ENCODE data around the gene CHN1.
A peak's percentile ranks its signal among the peaks of the same experiment; 100 is the strongest.

CHN1 gene

DNA sequence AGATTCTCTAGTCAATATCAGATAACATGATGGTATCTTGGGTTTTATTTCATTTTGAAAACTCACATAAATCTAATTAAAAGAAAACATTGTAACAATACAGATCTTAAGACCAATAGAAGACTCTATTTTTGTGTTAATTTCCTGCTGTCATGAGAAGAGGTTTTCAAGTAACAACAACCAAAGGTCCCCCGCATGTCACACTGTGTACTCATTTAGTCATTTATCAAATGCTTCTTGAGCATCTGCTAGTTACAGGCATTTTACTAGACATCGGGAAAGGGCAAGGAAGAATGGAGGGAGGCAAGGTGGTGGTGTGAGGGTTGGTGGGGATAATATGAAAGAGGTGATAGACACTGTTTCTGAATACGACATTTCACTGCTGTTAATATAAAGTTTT lies 163.2 kb downstream of the CHN1 start:
- H3K9me3 Mint-ChIP-seq, result no peaks in the 10 kb centered on the region
- no peak overlapping the region for H3K27ac Mint-ChIP-seq
- H3K4me3 Mint-ChIP-seq, result no peak overlapping the region

DNA sequence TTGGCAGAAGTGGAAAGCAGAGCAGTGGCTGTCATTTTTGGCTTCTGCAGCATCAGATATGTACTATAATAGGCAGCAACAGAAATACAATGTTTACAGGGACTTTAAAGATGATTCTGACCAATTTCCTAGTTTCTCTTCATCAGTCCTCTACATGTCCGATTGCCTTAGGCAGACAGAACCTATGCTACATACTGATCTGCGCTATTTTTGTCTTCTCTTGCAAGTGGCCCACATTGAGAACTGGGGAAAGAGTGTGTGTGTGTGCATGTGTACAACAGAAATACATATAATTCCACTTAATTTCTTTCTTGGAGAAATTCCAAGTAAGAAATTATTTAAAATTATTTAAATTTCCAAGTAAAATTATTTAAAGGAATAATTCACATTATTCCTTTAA lies 163.8 kb downstream of the CHN1 start:
- no peak overlapping the region for H3K27ac Mint-ChIP-seq
- no peaks in the 10 kb centered on the region for H3K27me3 Mint-ChIP-seq (ENCODE audit: low read depth)
- no peak overlapping the region for H3K4me3 Mint-ChIP-seq
- no peak for DNase-seq (ENCODE audit: low spot score)
- no peaks in the 10 kb centered on the region for H3K9me3 Mint-ChIP-seq
- H3K4me1 Mint-ChIP-seq (ENCODE audit: low read depth), result no peaks in the 10 kb centered on the region
- H3K36me3 Mint-ChIP-seq (ENCODE audit: low read depth), result no peaks in the 10 kb centered on the region

More for the DNA sequence above, 163.2 kb downstream of the CHN1 start:
- H3K4me1 Mint-ChIP-seq (ENCODE audit: low read depth), result peaks cover under 1% of the 10 kb centered on the region
- no peak for DNase-seq (ENCODE audit: low spot score)
- H3K36me3 Mint-ChIP-seq (ENCODE audit: low read depth), result no peaks in the 10 kb centered on the region
- no peaks in the 10 kb centered on the region for H3K27me3 Mint-ChIP-seq (ENCODE audit: low read depth)

DNA sequence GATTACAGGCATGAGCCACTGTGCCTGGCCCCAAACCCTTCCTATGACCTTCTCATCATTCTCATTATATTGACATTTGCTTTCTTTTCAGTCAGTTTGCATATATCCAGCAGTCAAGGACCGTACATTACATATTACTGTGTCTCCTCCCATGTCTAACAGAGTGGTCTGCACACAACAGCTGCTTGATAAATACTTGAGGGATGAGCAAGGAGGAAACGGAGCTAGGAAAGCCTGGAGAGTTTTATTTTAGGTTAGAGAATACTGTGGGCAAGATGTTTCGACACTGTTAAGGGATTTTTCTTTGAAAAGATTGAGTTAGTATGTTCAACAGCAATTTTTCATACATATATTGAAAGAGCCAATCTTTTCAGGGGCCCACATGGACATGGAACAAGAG lies 164.7 kb downstream of the CHN1 start:
- DNase-seq (ENCODE audit: low spot score), result no peak
- Mint-ChIP-seq H3K27ac (no peak overlapping the region), H3K36me3 (ENCODE audit: low read depth) (peaks cover 2% of the 10 kb centered on the region), H3K9me3 (peaks cover 4% of the 10 kb centered on the region), H3K4me1 (ENCODE audit: low read depth) (peaks cover 7% of the 10 kb centered on the region), H3K27me3 (ENCODE audit: low read depth) (no peaks in the 10 kb centered on the region), H3K4me3 (no peak overlapping the region)

DNA sequence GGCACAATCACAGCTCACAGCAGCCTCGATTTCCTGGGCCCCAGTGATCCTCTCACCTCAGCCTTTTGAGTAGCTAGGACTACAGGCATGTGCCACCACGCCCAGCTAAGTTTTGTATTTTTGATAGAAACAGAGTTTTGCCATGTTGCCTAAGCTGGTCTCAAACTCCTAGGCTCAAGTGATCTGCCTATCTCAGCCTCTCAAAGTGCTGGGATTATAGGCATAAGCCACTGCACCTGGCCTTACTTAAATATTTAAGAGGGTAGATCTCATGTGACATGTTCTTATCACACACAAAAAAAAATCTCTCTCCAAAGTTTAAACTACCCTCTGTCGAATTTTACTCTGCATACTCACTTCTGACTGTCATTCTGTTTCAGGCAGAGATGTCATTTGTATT lies 165.5 kb downstream of the CHN1 start:
- Mint-ChIP-seq H3K27ac (no peak overlapping the region), H3K9me3 (peaks cover 4% of the 10 kb centered on the region), H3K4me3 (no peak overlapping the region), H3K27me3 (ENCODE audit: low read depth) (no peaks in the 10 kb centered on the region), H3K4me1 (ENCODE audit: low read depth) (peaks cover 9% of the 10 kb centered on the region), H3K36me3 (ENCODE audit: low read depth) (peaks cover 2% of the 10 kb centered on the region)
- no peak for DNase-seq (ENCODE audit: low spot score)

DNA sequence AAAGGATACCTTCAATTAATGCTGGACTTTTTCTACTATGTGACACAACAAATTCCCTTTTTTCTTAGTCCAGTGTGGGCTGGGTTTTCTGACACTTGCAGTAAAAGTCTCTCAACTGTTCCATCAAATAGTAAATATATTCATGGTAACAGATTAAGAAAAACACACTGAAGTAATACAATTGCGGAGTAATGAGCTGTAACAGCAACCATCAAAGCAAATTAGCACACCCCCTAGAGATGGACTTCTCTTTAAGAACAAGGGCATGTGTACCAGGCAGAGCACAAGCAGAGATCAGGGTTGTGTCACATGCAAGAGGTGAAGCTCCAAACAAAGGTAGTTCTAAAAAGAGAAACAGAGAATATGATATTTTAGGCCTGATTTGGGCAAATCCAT lies 168.2 kb downstream of the CHN1 start:
- Mint-ChIP-seq H3K4me1 (ENCODE audit: low read depth) (peaks cover 15% of the 10 kb centered on the region), H3K9me3 (peaks cover 16% of the 10 kb centered on the region), H3K36me3 (ENCODE audit: low read depth) (peaks cover 7% of the 10 kb centered on the region), H3K27ac (no peak overlapping the region), H3K4me3 (no peak overlapping the region), H3K27me3 (ENCODE audit: low read depth) (no peaks in the 10 kb centered on the region)
- no peak for DNase-seq (ENCODE audit: low spot score)

DNA sequence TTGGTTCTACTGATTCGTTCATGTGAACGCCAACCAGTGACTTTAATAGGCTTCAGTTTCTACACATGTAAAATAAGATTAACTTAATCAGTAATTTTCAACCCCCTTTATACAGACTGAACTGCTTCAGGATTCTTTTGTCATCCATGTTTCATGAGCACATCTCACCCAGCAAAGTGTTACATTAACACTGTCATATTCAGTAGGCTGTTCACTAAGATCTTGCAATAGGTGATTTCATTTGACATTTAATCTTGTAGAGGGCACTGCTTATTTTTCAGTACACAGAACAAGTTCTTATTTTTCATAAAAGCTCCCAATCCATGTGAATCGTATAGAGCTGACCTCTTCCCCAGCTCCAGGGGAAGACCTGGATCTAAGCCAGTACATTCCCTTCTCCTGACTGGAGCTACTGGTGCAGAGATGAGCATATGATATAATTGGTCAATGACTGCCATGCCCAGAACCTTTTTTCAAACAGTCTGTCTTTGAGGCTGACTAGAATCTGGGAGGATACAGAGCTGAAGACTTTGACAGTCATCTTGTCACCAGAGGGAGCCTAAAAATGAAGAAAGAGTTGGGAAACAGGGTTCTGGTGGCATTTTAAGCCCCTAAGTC lies 168.7 kb downstream of the CHN1 start:
- no peak for DNase-seq (ENCODE audit: low spot score)

DNA sequence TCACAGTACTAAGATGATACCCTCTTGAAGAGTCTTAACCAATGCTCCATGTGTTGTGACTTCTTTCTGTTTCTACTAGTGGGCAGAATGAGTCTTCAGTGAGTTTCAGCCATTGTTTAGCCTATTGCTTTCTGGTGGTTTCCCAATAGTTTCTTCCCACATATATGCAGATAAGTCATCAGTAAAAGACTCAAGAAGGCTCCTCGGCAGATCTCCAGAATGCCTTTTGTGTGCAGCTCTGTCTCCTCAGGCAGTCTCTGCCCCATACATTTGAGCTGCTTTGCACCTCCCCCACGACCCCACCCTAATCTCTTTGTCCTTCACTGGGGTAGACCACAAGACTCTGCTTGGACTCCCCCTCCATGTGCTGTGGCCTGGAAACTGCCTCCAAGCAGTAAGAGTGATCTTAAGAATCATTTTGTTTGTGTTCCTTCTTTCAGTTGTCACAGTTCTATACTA lies 169.4 kb downstream of the CHN1 start:
- Mint-ChIP-seq H3K4me1 (ENCODE audit: low read depth) (peaks cover 15% of the 10 kb centered on the region), H3K36me3 (ENCODE audit: low read depth) (peaks cover 7% of the 10 kb centered on the region), H3K9me3 (peaks cover 16% of the 10 kb centered on the region), H3K4me3 (no peak overlapping the region), H3K27ac (peak overlapping the region; percentile 24), H3K27me3 (ENCODE audit: low read depth) (no peaks in the 10 kb centered on the region)
- peak; percentile 75 for DNase-seq (ENCODE audit: low spot score)

More for the DNA sequence above, 168.7 kb downstream of the CHN1 start:
- Mint-ChIP-seq H3K4me3 (no peak overlapping the region), H3K27me3 (ENCODE audit: low read depth) (no peaks in the 10 kb centered on the region), H3K36me3 (ENCODE audit: low read depth) (peaks cover 7% of the 10 kb centered on the region), H3K27ac (no peak overlapping the region), H3K9me3 (peaks cover 16% of the 10 kb centered on the region), H3K4me1 (ENCODE audit: low read depth) (peaks cover 15% of the 10 kb centered on the region)

DNA sequence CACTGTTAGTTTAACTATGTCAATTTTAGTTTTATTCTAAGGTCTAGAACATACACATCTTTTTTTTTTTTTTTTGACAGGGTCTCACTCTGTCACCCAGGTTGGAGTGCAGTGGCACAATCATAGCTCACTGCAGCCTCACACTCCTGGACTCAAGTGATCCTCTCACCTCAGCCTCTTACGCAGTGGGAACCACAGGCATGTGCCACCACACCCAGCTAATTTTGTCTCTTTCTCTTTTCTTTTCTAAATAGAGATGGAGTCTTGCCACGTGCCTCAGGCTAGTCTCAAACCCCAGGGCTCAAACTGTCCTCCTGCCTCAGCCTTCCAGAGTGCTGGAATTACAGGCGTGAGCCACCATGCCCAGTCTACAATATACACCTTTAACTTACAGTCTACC lies 171.4 kb downstream of the CHN1 start:
- H3K27ac Mint-ChIP-seq, result no peak overlapping the region
- H3K4me1 Mint-ChIP-seq (ENCODE audit: low read depth), result peaks cover 15% of the 10 kb centered on the region
- H3K4me3 Mint-ChIP-seq, result no peak overlapping the region

DNA sequence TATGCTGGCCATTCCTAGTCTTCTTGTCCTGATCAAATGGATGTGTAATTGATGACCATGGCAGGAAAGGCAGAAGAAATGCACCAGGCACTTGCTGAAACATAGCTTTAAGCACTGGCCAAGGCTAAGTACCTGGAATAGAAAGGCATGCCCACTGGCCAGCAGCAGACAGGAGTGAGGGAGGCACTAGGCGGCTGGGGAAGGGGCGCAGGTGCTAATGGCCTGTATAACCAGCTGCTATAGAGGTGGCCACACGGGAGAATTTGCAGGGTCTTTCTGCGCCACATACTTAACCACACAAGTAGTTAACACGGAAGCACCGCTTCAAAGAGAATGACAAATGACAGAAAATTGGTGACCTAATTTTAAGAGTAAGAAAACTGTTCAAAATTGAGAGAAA lies 174.6 kb downstream of the CHN1 start:
- peaks cover 13% of the 10 kb centered on the region for H3K9me3 Mint-ChIP-seq
- H3K27ac Mint-ChIP-seq, result no peak overlapping the region
- peaks cover 6% of the 10 kb centered on the region for H3K36me3 Mint-ChIP-seq (ENCODE audit: low read depth)
- H3K4me1 Mint-ChIP-seq (ENCODE audit: low read depth), result peaks cover 9% of the 10 kb centered on the region
- H3K4me3 Mint-ChIP-seq, result no peak overlapping the region
- no peak for DNase-seq (ENCODE audit: low spot score)
- H3K27me3 Mint-ChIP-seq (ENCODE audit: low read depth), result no peaks in the 10 kb centered on the region

More for the DNA sequence above, 171.4 kb downstream of the CHN1 start:
- H3K9me3 Mint-ChIP-seq, result peaks cover 16% of the 10 kb centered on the region
- H3K36me3 Mint-ChIP-seq (ENCODE audit: low read depth), result peaks cover 7% of the 10 kb centered on the region
- no peak for DNase-seq (ENCODE audit: low spot score)
- no peaks in the 10 kb centered on the region for H3K27me3 Mint-ChIP-seq (ENCODE audit: low read depth)

DNA sequence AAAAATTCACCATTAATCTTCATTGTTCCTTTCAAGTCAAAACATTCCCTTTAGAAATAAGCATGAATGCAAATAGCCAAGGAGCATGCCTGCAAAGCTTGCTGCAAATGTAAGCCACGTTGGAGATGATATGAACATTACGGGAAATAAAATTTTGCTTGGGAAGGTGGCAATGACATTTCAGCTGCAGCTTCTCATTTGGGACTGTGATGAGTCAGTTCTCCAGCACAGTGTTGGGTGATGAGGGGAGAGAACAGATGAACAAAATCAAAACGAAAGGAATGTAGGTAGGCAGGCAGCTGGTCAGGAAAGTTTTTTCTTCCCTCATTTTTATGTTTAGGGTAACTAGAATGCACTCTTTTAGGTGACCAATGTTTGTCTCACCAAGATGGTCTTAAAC lies 175.6 kb downstream of the CHN1 start:
- no peak for DNase-seq (ENCODE audit: low spot score)
- H3K4me3 Mint-ChIP-seq, result no peak overlapping the region
- H3K4me1 Mint-ChIP-seq (ENCODE audit: low read depth), result peaks cover 7% of the 10 kb centered on the region
- H3K27me3 Mint-ChIP-seq (ENCODE audit: low read depth), result no peaks in the 10 kb centered on the region
- H3K36me3 Mint-ChIP-seq (ENCODE audit: low read depth), result peaks cover 5% of the 10 kb centered on the region
- H3K27ac Mint-ChIP-seq, result no peak overlapping the region
- peaks cover 12% of the 10 kb centered on the region for H3K9me3 Mint-ChIP-seq

DNA sequence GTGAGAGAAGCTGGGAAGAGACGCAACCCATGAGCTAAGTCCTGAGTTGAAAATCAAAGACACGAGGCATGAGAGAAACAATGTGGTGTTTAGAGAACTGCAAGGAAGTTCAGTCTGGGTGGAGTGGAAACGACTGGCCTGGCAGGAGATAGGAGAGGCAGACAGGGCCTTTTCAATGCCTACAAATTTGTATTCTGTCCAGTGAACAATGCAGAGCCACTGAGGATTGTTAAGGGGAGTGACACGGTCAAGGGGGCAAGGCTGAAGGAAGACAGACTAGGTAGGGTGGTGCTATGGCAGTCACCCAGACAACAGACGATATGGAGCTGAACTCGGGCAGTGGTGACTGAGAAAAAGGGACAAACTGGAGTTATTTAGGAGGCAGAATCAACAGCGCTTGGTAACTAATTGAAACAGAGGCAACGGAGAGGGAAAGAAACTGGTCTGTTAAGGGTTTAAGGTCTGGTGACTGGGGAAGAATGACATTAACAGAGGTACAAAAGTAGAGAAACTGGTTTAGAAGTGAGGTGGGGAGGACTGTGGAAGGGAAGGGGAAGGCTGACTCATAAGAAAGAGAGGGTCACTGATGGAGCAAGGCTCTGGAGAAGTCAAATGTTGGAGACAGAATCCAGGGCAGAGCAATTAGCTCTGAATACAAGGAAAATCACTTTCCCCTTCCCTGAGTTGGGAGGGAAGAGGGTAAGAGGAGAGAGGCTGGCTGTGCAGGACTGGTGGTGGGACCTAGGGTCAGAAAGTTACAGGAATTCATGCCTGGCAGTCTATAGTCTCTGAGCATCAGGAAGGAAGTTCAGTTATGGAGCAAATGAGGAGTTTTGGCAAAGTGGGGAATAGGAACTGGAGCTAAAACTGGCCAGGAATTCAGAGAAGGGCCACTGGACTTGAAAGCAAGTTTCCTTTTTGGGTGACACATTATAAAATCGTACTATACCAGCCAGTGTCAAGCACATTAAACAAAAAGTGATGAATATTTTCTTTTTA lies 177.5 kb downstream of the CHN1 start:
- Mint-ChIP-seq H3K27me3 (ENCODE audit: low read depth) (no peaks in the 10 kb centered on the region), H3K9me3 (no peaks in the 10 kb centered on the region), H3K4me1 (ENCODE audit: low read depth) (no peaks in the 10 kb centered on the region), H3K36me3 (ENCODE audit: low read depth) (no peaks in the 10 kb centered on the region), H3K27ac (no peak overlapping the region), H3K4me3 (no peak overlapping the region)
- no peak for DNase-seq (ENCODE audit: low spot score)

DNA sequence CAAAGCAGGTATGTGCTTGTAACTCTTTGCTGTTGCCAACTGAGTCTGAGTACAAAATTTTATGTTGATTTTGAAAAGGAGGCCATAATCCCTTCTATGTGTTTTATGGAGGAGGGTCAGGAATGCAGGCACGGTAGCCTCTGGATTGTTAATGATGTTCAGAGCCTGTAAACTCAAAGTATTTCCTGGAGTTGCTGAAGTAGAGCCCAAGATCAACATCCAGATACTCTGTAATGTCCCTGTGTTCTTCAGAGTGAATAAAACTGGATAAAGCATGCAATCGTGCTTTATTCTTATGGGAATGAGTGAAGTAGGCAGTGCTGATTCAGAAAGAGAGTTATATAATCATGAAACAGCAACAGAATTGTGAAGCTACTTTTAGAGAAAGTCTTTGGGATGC lies 179.1 kb downstream of the CHN1 start:
- Mint-ChIP-seq H3K27ac (no peak overlapping the region), H3K36me3 (ENCODE audit: low read depth) (no peaks in the 10 kb centered on the region), H3K4me1 (ENCODE audit: low read depth) (no peaks in the 10 kb centered on the region), H3K4me3 (no peak overlapping the region), H3K27me3 (ENCODE audit: low read depth) (no peaks in the 10 kb centered on the region), H3K9me3 (no peaks in the 10 kb centered on the region)
- DNase-seq (ENCODE audit: low spot score), result no peak

DNA sequence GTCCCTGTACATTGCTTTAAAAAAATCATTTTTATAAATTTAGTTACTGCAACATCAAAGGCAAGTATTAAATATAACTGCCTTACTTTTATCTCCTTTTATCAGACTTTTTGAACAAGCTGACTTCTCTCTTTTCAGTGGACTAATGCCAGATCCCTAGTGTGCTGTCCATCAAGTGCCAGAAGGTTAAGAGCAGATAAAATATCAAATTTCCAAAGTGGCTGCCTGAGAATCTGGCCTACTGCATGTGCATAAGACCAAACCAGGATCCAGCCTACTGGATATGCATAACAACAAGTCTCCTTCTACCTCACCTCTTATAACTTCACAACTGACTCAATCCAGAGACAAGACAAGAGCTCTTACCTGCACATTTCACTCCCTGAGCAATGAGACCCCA lies 181.1 kb downstream of the CHN1 start:
- Mint-ChIP-seq H3K27ac (no peak overlapping the region), H3K4me3 (no peak overlapping the region), H3K27me3 (ENCODE audit: low read depth) (no peaks in the 10 kb centered on the region), H3K9me3 (no peaks in the 10 kb centered on the region), H3K4me1 (ENCODE audit: low read depth) (no peaks in the 10 kb centered on the region), H3K36me3 (ENCODE audit: low read depth) (no peaks in the 10 kb centered on the region)
- DNase-seq (ENCODE audit: low spot score), result no peak

DNA sequence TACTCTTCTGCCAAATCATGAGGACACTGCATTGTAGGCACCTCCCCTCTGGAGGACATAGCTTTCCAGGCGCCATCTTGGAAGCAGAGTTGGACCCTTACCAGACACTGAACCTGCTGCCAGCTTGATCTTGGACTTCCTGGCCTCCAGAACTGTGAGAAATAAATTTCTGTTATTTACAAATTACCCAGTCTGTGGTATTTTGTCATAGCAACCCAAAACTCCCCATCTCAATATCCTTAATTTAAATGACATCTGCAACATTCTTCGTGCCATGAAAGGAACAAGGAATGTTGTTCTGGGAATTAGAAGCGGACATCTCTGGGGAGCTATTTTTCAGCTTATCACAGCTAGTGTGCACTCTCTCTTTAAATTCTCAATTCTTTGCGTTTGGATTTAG lies 183.6 kb downstream of the CHN1 start:
- Mint-ChIP-seq H3K4me3 (no peak overlapping the region), H3K27ac (no peak overlapping the region), H3K9me3 (no peaks in the 10 kb centered on the region), H3K36me3 (ENCODE audit: low read depth) (no peaks in the 10 kb centered on the region), H3K4me1 (ENCODE audit: low read depth) (no peaks in the 10 kb centered on the region), H3K27me3 (ENCODE audit: low read depth) (no peaks in the 10 kb centered on the region)
- DNase-seq (ENCODE audit: low spot score), result no peak
